Stimulated activated CD4-positive, alpha-beta T cell treated with anti-CD3 and anti-CD28 coated beads, TNF-alpha, amount 100 ng/mL, for 1 hour (primary cell): ENCODE results near the gene SLC18A2.

Source experiments
- DNase-seq, 3 donors: peaks; one replicate each; pipeline ENCODE4 v3.0.0-alpha.2; 2020; ENCODE audit warnings: low read depth in 3 of 3, low spot score in 1 of 3

The SLC18A2 gene

GRCh38 chr10:117237401-117237991 is 3.4 kb upstream of the SLC18A2 start:
- DNase-seq, result no peak

GRCh38 chr10:117239051-117239450 is 1.9 kb upstream of the SLC18A2 start:
- no peak for DNase-seq

GRCh38 chr10:117239721-117240620 is 943 bp upstream of the SLC18A2 start:
- DNase-seq, result no peak

GRCh38 chr10:117241541-117242462 is 888 bp downstream of the SLC18A2 start:
- DNase-seq, result no peak

GRCh38 chr10:117242463-117242832 is 1.5 kb downstream of the SLC18A2 start:
- DNase-seq, result no peak

- DNase-seq, result no peak
Observed at GRCh38 chr10:117246997-117247671, 6.2 kb downstream of the SLC18A2 start.

GRCh38 chr10:117248750-117249465 is 8.0 kb downstream of the SLC18A2 start:
- no peak for DNase-seq

- DNase-seq, result no peak
Observed at GRCh38 chr10:117249493-117250093, 8.7 kb downstream of the SLC18A2 start.

GRCh38 chr10:117250411-117250810 is 9.5 kb downstream of the SLC18A2 start:
- DNase-seq, result no peak

- DNase-seq, result no peak
Observed at GRCh38 chr10:117253908-117254307, 13.0 kb downstream of the SLC18A2 start.

GRCh38 chr10:117254338-117254737 is 13.4 kb downstream of the SLC18A2 start:
- DNase-seq, result no peak

- DNase-seq, result no peak
Observed at GRCh38 chr10:117254774-117255735, 14.1 kb downstream of the SLC18A2 start.

- no peak for DNase-seq
Observed at GRCh38 chr10:117255835-117256460, 15.0 kb downstream of the SLC18A2 start.

GRCh38 chr10:117256910-117257309 is 16.0 kb downstream of the SLC18A2 start:
- no peak for DNase-seq

- DNase-seq, result no peak
Observed at GRCh38 chr10:117257721-117258120, 16.8 kb downstream of the SLC18A2 start.

GRCh38 chr10:117259279-117259678 is 18.4 kb downstream of the SLC18A2 start:
- no peak for DNase-seq

GRCh38 chr10:117260084-117260483 is 19.2 kb downstream of the SLC18A2 start:
- no peak for DNase-seq

- DNase-seq, result no peak
Observed at GRCh38 chr10:117261501-117261900, 20.6 kb downstream of the SLC18A2 start.
